SU-DHL-6 (cell line): Measurements from ENCODE around the gene LRP1-AS.

Experiments used
- H2AFZ ChIP-seq: fragments of 200-600 bp; sonication (generic); 2 replicates; pipeline ENCODE4 v1.6.1; 2014; ENCODE audit warnings: low read depth, mild to moderate bottlenecking, moderate library complexity, mixed read lengths, antibody characterized with exemption, low read length; ENCODE audit not compliant: severe bottlenecking
- H3F3A ChIP-seq: fragments of 200-600 bp; shearing (Covaris generic); 2 replicates; pipeline ENCODE4 v1.6.0; 2016; ENCODE audit warnings: antibody characterized with exemption, mild to moderate bottlenecking; ENCODE audit not compliant: insufficient read depth
- H3K27ac ChIP-seq: fragments of 200-600 bp; sonication (generic); 2 replicates; pipeline ENCODE4 v1.5.1; 2016; ENCODE audit warnings: low read depth, mild to moderate bottlenecking, low read length, moderate library complexity, mixed read lengths
- H3K27me3 ChIP-seq: fragments of 200-600 bp; sonication (generic), shearing (Covaris generic); 2 replicates; pipeline ENCODE4 v1.6.0; 2014; ENCODE audit warnings: mild to moderate bottlenecking, low read length
- H3K36me3 ChIP-seq: fragments of 200-600 bp; sonication (generic); 2 replicates; pipeline ENCODE4 v1.6.1; 2014; ENCODE audit warnings: mild to moderate bottlenecking, low read length, mixed read lengths
- H3K4me2 ChIP-seq: fragments of 300-600, 200-600 bp; shearing (Covaris generic), sonication (generic); 2 replicates; pipeline ENCODE4 v1.6.0; 2014; ENCODE audit warnings: low read length, low read depth, mild to moderate bottlenecking; ENCODE audit not compliant: poor library complexity, severe bottlenecking
- H3K4me3 ChIP-seq: fragments of 200-600 bp; sonication (generic); 2 replicates; pipeline ENCODE4 v1.5.1; 2014; ENCODE audit warnings: antibody characterized with exemption, low read length, mild to moderate bottlenecking, mixed read lengths; ENCODE audit not compliant: insufficient read depth, poor library complexity, severe bottlenecking
- H3K79me2 ChIP-seq: fragments of 200-600 bp; sonication (generic); 2 replicates; pipeline ENCODE4 v1.6.1; 2014; ENCODE audit warnings: mild to moderate bottlenecking, low read length, moderate library complexity; ENCODE audit not compliant: insufficient read depth
- H3K9ac ChIP-seq: fragments of 200-600 bp; sonication (generic); 2 replicates; pipeline ENCODE4 v1.7.0; 2014; ENCODE audit warnings: mild to moderate bottlenecking, low read length
- H3K9me2 ChIP-seq: fragments of 200-600 bp; sonication (generic); replicated peaks from 2 replicates; pipeline ENCODE4 v1.6.1; 2014; ENCODE audit warnings: low read length; ENCODE audit not compliant: insufficient read depth
- H3K9me3 ChIP-seq: fragments of 200-600 bp; sonication (generic); 2 replicates; pipeline ENCODE4 v1.6.1; 2014; ENCODE audit warnings: low read length, mixed read lengths; ENCODE audit not compliant: insufficient read depth
- H4K20me1 ChIP-seq: fragments of 200-600 bp; sonication (generic); 2 replicates; pipeline ENCODE4 v1.6.1; 2014; ENCODE audit warnings: low read depth, mild to moderate bottlenecking, antibody characterized with exemption, low read length, moderate library complexity, mixed read lengths
- EZH2phosphoT487 ChIP-seq: fragments of 200-600 bp; sonication (generic), shearing (Covaris generic); conservative IDR thresholded peaks from 2 replicates; pipeline ENCODE4 v1.6.1; 2018; ENCODE audit warnings: mild to moderate bottlenecking, antibody characterized with exemption, low read length, moderate library complexity, mixed read lengths
- TF ChIP-seq, protein P1 (sequence below): fragments of 200-600 bp; sonication (generic); IDR thresholded peaks from one replicate; pipeline ENCODE4 v1.5.1; 2017; ENCODE audit warnings: antibody characterized with exemption, mild to moderate bottlenecking, low read length, moderate library complexity; ENCODE audit not compliant: insufficient read depth, poor library complexity, severe bottlenecking

Gene LRP1-AS

DNA sequence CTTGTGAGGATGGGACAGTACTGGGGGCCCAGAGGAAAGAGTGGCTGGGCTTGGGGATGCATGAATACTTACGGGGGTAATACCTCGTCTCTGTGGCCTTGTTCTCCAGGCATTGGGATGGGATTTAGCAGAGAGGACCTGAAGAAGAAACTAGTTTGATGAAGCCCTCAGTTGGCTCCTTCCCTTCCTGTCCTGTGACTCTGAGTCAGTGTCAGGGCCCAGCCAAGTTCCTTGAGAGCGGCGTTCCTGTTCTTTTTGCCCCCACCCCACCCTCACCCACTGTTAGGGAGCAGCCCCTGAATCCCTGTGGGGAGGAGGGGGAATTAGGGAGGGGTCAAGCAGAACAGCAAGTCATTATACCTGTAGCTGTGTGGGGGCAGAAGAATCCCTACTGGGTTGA is 5.2 kb upstream of the LRP1-AS start:
- H3K27ac ChIP-seq: no peak overlapping the region
- no peak for TF ChIP-seq EZH2phosphoT487
- TF ChIP-seq, protein P1, sequence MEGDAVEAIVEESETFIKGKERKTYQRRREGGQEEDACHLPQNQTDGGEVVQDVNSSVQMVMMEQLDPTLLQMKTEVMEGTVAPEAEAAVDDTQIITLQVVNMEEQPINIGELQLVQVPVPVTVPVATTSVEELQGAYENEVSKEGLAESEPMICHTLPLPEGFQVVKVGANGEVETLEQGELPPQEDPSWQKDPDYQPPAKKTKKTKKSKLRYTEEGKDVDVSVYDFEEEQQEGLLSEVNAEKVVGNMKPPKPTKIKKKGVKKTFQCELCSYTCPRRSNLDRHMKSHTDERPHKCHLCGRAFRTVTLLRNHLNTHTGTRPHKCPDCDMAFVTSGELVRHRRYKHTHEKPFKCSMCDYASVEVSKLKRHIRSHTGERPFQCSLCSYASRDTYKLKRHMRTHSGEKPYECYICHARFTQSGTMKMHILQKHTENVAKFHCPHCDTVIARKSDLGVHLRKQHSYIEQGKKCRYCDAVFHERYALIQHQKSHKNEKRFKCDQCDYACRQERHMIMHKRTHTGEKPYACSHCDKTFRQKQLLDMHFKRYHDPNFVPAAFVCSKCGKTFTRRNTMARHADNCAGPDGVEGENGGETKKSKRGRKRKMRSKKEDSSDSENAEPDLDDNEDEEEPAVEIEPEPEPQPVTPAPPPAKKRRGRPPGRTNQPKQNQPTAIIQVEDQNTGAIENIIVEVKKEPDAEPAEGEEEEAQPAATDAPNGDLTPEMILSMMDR: no peak
- H3K4me3 ChIP-seq: no peak overlapping the region
- no peaks in the 10 kb centered on the region for H3K27me3 ChIP-seq
- H3K79me2 ChIP-seq: no peaks in the 10 kb centered on the region
- H3K36me3 ChIP-seq: no peaks in the 10 kb centered on the region
- no peaks in the 10 kb centered on the region for H3F3A ChIP-seq
- no peak overlapping the region for H3K4me2 ChIP-seq
- H3K9me3 ChIP-seq: no peaks in the 10 kb centered on the region
- no peaks in the 10 kb centered on the region for H4K20me1 ChIP-seq
- no peaks in the 10 kb centered on the region for H3K9me2 ChIP-seq
- no peak overlapping the region for H2AFZ ChIP-seq
- H3K9ac ChIP-seq: no peak overlapping the region

- no peaks in the 10 kb centered on the region for H3K9me2 ChIP-seq
- no peak overlapping the region for H3K9ac ChIP-seq
- no peaks in the 10 kb centered on the region for H3K27me3 ChIP-seq
- no peaks in the 10 kb centered on the region for H3F3A ChIP-seq
- no peak overlapping the region for H3K27ac ChIP-seq
- no peak overlapping the region for H2AFZ ChIP-seq
- no peaks in the 10 kb centered on the region for H3K36me3 ChIP-seq
- no peak for TF ChIP-seq EZH2phosphoT487
- TF ChIP-seq, protein P1: no peak
- no peaks in the 10 kb centered on the region for H3K9me3 ChIP-seq
- H3K4me3 ChIP-seq: no peak overlapping the region
- H4K20me1 ChIP-seq: no peaks in the 10 kb centered on the region
- H3K79me2 ChIP-seq: no peaks in the 10 kb centered on the region
- no peak overlapping the region for H3K4me2 ChIP-seq
Measured at GRCh38 chr12:57151741-57152630, 4.6 kb upstream of the LRP1-AS start.

DNA sequence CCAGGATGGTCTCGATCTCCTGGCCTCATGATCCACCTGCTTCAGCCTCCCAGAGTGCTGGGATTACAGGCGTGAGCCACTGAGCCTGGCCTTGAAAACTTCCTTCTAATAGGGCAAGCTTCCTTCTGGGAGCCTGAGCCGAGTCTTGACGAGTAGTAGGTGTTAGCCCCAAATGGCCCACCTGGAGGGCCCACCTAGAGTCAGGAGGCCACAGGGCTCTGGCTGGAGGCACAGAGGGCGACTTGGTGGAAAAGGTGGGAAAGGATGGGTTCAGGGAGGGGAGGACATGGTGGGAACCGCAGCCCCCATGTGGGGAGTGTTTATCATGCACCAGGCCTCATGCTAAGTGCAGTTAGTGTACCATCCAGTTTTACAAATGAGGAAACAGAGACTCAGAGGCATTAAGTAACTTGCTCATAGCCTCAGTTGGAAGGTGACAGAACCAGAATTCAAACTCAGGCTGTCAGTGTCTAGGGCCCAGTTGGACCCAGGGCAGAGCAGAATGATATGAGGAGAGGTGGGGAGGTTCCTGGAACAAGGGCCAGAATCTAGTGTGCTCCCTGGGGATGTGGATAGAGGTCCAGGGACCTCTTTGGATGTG is 3.1 kb upstream of the LRP1-AS start:
- H3K4me2 ChIP-seq: no peak overlapping the region
- no peak overlapping the region for H2AFZ ChIP-seq
- H4K20me1 ChIP-seq: no peaks in the 10 kb centered on the region
- TF ChIP-seq, protein P1: no peak
- TF ChIP-seq EZH2phosphoT487: no peak
- H3K79me2 ChIP-seq: no peaks in the 10 kb centered on the region
- H3K36me3 ChIP-seq: no peaks in the 10 kb centered on the region
- no peaks in the 10 kb centered on the region for H3K9me3 ChIP-seq
- H3K4me3 ChIP-seq: no peak overlapping the region
- no peaks in the 10 kb centered on the region for H3K27me3 ChIP-seq
- no peak overlapping the region for H3K9ac ChIP-seq
- no peak overlapping the region for H3K27ac ChIP-seq
- H3K9me2 ChIP-seq: no peaks in the 10 kb centered on the region
- H3F3A ChIP-seq: no peaks in the 10 kb centered on the region
